HG03060 (cell line): Measurements from ENCODE around the gene GRAMD2A.

ENCODE experiments used
- ATAC-seq: cut with Tn5 transposase; IDR thresholded peaks from one replicate; pipeline ENCODE4 v1.9.1; 2021; ENCODE audit warnings: low read depth, moderate number of reproducible peaks; ENCODE audit not compliant: unreplicated experiment

GRAMD2A gene

GRCh38 chr15:72220687-72221086 is 23.1 kb upstream of the GRAMD2A start:
- no peak for ATAC-seq

- ATAC-seq: no peak
Measured at GRCh38 chr15:72217216-72217615, 19.6 kb upstream of the GRAMD2A start.

GRCh38 chr15:72216079-72216478 is 18.5 kb upstream of the GRAMD2A start:
- ATAC-seq: no peak

- ATAC-seq: no peak
Measured at GRCh38 chr15:72207558-72208085, 10.0 kb upstream of the GRAMD2A start.

- no peak for ATAC-seq
Measured at GRCh38 chr15:72206677-72207000, 9.1 kb upstream of the GRAMD2A start.

GRCh38 chr15:72205896-72206676 is 8.5 kb upstream of the GRAMD2A start:
- no peak for ATAC-seq

- ATAC-seq: no peak
Measured at GRCh38 chr15:72205273-72205672, 7.7 kb upstream of the GRAMD2A start.

GRCh38 chr15:72203507-72203837 is 5.9 kb upstream of the GRAMD2A start:
- no peak for ATAC-seq

- no peak for ATAC-seq
Measured at GRCh38 chr15:72202801-72203506, 5.4 kb upstream of the GRAMD2A start.

- no peak for ATAC-seq
Measured at GRCh38 chr15:72202302-72202701, 4.7 kb upstream of the GRAMD2A start.

GRCh38 chr15:72201391-72201921 is 3.9 kb upstream of the GRAMD2A start:
- ATAC-seq: no peak

- ATAC-seq: no peak
Measured at GRCh38 chr15:72200395-72201237, 3.0 kb upstream of the GRAMD2A start.

GRCh38 chr15:72199721-72200212 is 2.2 kb upstream of the GRAMD2A start:
- no peak for ATAC-seq

GRCh38 chr15:72199205-72199515 is 1.6 kb upstream of the GRAMD2A start:
- ATAC-seq: no peak

GRCh38 chr15:72198356-72199204 is 993 bp upstream of the GRAMD2A start:
- no peak for ATAC-seq

- ATAC-seq: no peak
Measured at GRCh38 chr15:72197041-72197459, 537 bp downstream of the GRAMD2A start.

- ATAC-seq: no peak
Measured at GRCh38 chr15:72196409-72197040, 1.1 kb downstream of the GRAMD2A start.

GRCh38 chr15:72195101-72195511 is 2.5 kb downstream of the GRAMD2A start:
- ATAC-seq: no peak

- ATAC-seq: no peak
Measured at GRCh38 chr15:72193836-72194396, 3.7 kb downstream of the GRAMD2A start.
